Ishikawa (cell line): ENCODE measurements around the gene STC2.

ENCODE experiments used
- CREB1 ChIP-seq: IDR thresholded peaks from 2 replicates; pipeline ENCODE4 v1.6.1; 2012; ENCODE audit warnings: low read depth
- EGR1 ChIP-seq: IDR thresholded peaks from 2 replicates; pipeline ENCODE4 v1.6.1; 2012
- EP300 ChIP-seq: IDR thresholded peaks from 2 replicates; pipeline ENCODE4 v1.6.1; 2012; ENCODE audit warnings: borderline replicate concordance
- YY1 ChIP-seq: IDR thresholded peaks from 2 replicates; pipeline ENCODE4 v1.6.1; 2012; ENCODE audit warnings: low read depth

- TF ChIP-seq YY1: no peak
- TF ChIP-seq EGR1: no peak
- TF ChIP-seq CREB1: no peak
- TF ChIP-seq EP300: no peak
Observed at GRCh38 chr5:173310861-173311785, 17.1 kb downstream of the STC2 start.
